GM12878 (cell line): ENCODE measurements around the gene CRTC2. TPM values are rescaled to one million over a fixed set of nuclear protein-coding genes. Genes with fewer than 3 reads are reported as not detected.
A peak's percentile ranks its signal among the peaks of the same experiment; 100 is the strongest.

ENCODE experiments used
- ATF2 ChIP-seq: IDR thresholded peaks from 2 replicates; pipeline ENCODE4 v1.6.1; 2012; ENCODE audit warnings: low read length, inconsistent platforms
- ATF7 ChIP-seq: fragments of 450-650 bp; IDR thresholded peaks from 2 replicates; pipeline ENCODE4 v1.6.1; 2016; ENCODE audit warnings: low read depth, mild to moderate bottlenecking
- BCLAF1 ChIP-seq: fragments of 450-650 bp; IDR thresholded peaks from 2 replicates; pipeline ENCODE4 v1.6.1; 2017; ENCODE audit warnings: antibody characterized with exemption, mild to moderate bottlenecking, moderate library complexity
- CHD2 ChIP-seq: IDR thresholded peaks from 2 replicates; pipeline ENCODE4 v1.6.1; 2011; ENCODE audit warnings: low read depth, low read length, improper control_type of control experiment, borderline replicate concordance
- EED ChIP-seq: sonication (generic); IDR thresholded peaks from 2 replicates; pipeline ENCODE4 v1.6.1; 2016; ENCODE audit warnings: antibody characterized with exemption, low read depth
- IKZF2 ChIP-seq, 2 experiments: fragments of 450-650 bp; IDR thresholded peaks; 2 replicates each; pipeline ENCODE4 v1.6.1; 2017; ENCODE audit warnings: mild to moderate bottlenecking in 2 of 2, moderate library complexity in 2 of 2
- IRF5 ChIP-seq: fragments of 450-650 bp; IDR thresholded peaks from 2 replicates; pipeline ENCODE4 v1.6.1; 2017; ENCODE audit warnings: borderline replicate concordance
- MLLT1 ChIP-seq: fragments of 450-650 bp; IDR thresholded peaks from 2 replicates; pipeline ENCODE4 v1.6.1; 2016; ENCODE audit warnings: mild to moderate bottlenecking
- MYB ChIP-seq: fragments of 150-350 bp; IDR thresholded peaks from 2 replicates; pipeline ENCODE4 v1.6.1; 2014; ENCODE audit warnings: mild to moderate bottlenecking, low read depth, low read length, borderline replicate concordance
- NFIC ChIP-seq: IDR thresholded peaks from 2 replicates; pipeline ENCODE4 v1.6.1; 2012; ENCODE audit warnings: low read depth, mild to moderate bottlenecking, inconsistent platforms, low read length, moderate library complexity
- POU2F2 ChIP-seq: IDR thresholded peaks from 3 replicates; pipeline ENCODE4 v1.6.1; 2011; ENCODE audit warnings: low read depth, mild to moderate bottlenecking, low read length, borderline replicate concordance
- PRDM15 ChIP-seq: fragments of 450-650 bp; formaldehyde crosslinking; IDR thresholded peaks from 2 replicates; pipeline ENCODE4 v1.4.0; 2020; ENCODE audit warnings: mild to moderate bottlenecking, moderate library complexity
- RELA ChIP-seq: fragments of 450-650 bp; IDR thresholded peaks from 2 replicates; pipeline ENCODE4 v1.8.0; 2014; ENCODE audit warnings: borderline replicate concordance; ENCODE audit not compliant: partially characterized antibody
- polyA plus RNA-seq, 11 experiments: library from polyadenylated mRNA; depleted of rRNA in 4 of 11; unstranded in 6 of 11; stranded (reverse) in 5 of 11; fragments of >200 nt; fragmentation: Nextera tagmentation in 4 of 11; fragmentation: Illumina TruSeq in 1 of 11; extraction: Ambion mirVana in 4 of 11; extraction: Trizol in 1 of 11; gene quantifications; 1 replicate in 1 of 11; 2 replicates in 10 of 11; pipeline versions ENCODE4 v1.2.1 to v1.2.3, GENCODE V29; 2011 to 2016; ENCODE audit warnings: inconsistent platforms in 2 of 11, missing spikeins in 2 of 11, low read depth in 1 of 11
- total RNA-seq, 4 experiments: library from RNA; depleted of rRNA in 3 of 4; stranded (reverse); fragments of >200 nt in 3 of 4; fragmentation: Illumina TruSeq in 1 of 4; extraction: Trizol in 1 of 4; gene quantifications; 2 replicates each; pipeline versions ENCODE4 v1.2.1 to v1.2.3, GENCODE V29; 2013 to 2021

The CRTC2 gene
- total and polyA plus RNA-seq, 10 of the 15 experiments (the other 5 are each of a cell fraction or from before 2014, with no cell fraction given), result 5.1 to 57.9 (median 32.7) TPM

- TF ChIP-seq PRDM15 (peak; percentile 48; the same call in 1 of the 2 replicates), RELA (peak; percentile 73), IKZF2 (IDR thresholded peaks at IDR 0.05) (peak in 1 of 2 experiments; percentile 12; a peak in 1 of 4 replicates), NFIC (no peak), BCLAF1 (no peak), ATF7 (0 out of 2 replicates have a peak, but pooled peaks have one; percentile 12), MYB (no peak), EED (no peak), POU2F2 (peak; percentile 32; the same call in 1 of the 3 replicates), ATF2 (no peak), IRF5 (no peak), CHD2 (peak; percentile 90), MLLT1 (no peak)
These were observed at the start of gene CRTC2 (continued) for GRCh38 chr1:153958111-153958960.
